HG03025 (cell line): Measurements from ENCODE around the gene UBE2O.
"Not testable (repeated sequence)": the region's sequence is repeated elsewhere in the genome, so short reads cannot be mapped to it uniquely, and the experiment has no call there.

ENCODE experiments used
- ATAC-seq: cut with Tn5 transposase; IDR thresholded peaks from one replicate; pipeline ENCODE4 v1.9.1; 2021; ENCODE audit warnings: mild to moderate bottlenecking, moderate library complexity; ENCODE audit not compliant: unreplicated experiment, low FRiP score

UBE2O gene

DNA sequence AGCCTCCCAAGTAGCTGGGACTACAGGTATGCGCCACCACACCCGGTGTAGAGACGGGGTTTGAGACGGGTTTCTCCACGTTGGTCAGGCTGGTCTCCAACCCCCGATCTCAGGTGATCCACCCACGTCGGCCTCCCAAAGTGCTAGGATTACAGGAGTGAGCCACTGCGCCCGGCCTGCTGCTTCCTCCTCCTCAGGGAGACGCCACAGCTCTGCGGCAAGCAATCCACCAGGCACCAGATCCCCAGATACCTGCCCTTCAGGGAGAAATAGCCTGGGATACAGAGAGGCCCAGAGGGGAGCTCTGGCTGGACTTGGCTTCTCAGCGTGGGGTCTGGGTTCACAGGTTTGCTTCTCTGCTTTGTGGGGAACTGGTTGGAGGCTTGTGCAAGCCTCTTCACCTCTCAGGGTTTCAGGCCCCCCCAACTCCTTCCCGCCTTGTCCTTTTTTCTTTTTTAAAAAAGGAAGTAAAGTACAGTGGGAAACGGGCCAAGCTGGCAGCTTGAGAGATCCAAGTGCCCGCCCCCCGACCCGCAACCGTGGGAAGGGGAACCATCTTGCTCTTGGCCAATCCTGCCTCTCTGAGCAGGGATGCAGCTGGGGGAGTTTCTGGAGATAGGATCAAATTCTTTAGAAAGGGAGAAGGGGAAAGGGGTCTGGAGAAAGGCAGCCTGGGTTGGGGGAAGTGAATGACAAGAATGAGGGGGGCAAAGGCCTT, 71.2 kb downstream of the UBE2O start:
- ATAC-seq = no peak

GRCh38 chr17:76379646-76380376, 73.1 kb downstream of the UBE2O start:
- ATAC-seq = no peak

DNA sequence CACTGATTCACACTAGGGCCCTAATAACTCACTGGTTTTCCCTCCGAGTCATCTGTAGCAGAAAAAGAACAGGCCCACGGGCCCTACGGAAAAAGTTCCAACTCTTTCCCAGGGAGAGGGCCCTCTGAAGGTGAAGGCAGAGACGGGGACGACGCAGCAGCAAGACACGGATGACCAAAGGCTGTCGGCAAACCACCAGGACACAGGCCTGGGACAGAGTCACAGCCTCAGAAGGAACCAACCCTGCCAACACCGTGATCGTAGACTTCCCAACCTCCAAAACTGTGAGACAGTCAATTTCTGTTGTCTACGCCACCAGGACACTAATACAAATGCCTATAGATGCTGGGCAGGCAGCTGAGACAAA, 73.7 kb downstream of the UBE2O start:
- ATAC-seq = no peak

DNA sequence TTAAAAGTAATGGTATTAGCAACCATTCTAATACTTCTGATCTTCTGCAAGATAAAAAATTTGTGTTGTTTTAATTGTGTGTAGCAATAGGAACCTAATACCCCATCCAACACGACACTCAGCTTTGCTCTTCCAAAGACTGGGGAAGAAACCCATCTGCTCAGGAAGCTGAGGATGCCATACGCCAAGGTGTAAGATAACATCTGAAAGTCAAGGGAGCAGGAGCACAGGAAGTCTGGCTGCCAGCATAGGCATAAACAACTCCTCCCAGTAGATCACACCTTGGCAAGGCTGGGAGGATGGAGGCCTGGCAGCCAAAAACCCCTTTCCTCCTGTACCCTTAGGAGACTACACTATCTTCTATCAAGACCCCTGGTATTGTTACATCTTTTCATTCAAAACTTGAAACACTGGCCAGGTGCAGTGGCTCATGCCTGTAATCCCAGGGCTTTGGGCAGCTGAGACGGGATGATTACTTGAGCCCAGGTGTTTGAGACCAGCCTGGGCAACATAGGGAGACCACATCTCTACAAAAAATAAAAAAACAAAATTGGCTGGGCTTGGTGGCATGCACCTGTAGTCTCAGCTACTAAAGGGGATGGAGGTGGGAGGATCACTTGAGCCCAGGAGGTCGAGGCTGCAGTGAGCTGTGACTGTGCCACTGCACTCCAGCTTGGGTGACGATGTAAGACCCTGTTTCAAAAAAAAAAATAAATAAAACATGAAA, 74.2 kb downstream of the UBE2O start:
- ATAC-seq = no peak

GRCh38 chr17:76376318-76377133, 76.4 kb downstream of the UBE2O start:
- ATAC-seq = no peak

GRCh38 chr17:76371656-76372628, 81.0 kb downstream of the UBE2O start:
- ATAC-seq = no peak

DNA sequence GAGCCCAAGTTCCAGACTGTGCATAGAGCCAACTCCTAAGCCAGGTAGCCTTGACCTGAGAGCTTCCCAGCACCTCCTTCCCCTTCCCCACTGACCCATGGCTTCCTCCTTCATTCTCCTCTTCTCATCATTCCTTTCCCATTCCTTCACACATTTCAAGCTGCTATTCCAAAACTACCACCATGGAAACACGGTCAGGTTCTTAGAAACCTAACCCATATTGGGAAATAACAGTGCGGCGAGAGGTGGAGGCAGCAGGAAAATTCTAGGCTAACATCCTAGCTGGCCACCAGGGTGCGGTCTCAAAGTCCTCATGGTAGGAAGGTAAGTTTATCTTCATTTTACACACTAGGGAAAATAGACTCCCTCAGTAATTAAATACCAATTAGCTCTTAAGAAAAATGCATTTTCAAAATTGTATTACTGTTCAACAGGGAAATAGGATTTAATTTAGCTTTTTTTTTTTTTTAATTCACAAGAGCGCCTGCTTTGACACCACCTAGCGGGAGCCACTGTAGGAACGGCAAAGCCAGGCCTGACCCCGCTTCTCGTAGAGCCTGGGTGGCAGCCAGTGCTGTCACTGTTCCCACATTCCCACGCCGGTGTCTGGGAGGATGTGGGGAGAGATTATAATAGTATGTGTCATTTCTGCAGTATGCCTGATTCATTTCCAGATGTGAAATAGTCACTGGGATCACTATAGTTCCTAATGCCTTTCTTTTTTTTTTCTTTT, 82.5 kb downstream of the UBE2O start:
- no peak for ATAC-seq

GRCh38 chr17:76369804-76370203, 83.1 kb downstream of the UBE2O start:
- ATAC-seq = no peak

DNA sequence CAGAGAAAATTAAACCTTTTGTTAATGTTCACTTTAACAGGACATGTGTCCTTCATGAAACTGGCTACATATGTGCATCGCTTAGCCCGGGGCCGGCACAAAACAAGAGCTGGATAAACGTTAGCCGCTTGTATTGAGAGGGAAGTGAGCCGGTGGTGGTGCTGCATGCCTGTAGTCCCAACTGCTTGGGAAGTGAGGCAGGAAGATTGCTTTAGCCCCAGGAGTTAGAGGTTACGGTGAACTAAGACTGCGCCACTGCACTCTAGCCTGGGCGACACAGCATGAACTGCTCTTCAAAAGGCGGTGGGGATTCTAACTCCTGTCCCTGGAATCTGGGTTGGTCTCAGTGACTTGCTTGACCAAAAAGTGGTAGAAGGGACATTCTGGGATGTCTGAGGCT, 83.6 kb downstream of the UBE2O start:
- ATAC-seq = no peak

DNA sequence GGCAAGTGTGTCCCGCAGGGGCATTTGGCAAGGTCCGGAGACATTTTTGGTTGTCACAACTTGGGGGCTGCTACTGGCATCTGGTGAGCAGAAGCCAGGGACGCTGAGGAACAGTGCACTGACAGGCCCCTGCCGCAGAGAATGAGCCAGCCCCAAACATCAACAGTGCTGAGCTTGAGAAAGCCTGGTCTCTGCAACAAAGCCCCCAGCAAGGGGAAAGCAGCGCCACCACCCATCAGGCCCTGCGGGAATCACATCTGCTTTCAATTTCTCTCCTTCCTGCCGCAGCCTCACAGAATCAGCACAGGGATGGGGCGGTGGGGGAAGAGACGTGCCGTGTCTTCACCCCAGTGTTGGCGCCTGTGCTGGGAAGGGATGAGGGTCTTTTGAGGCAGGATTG, 84.4 kb downstream of the UBE2O start:
- no peak for ATAC-seq

- no peak for ATAC-seq
Observed at GRCh38 chr17:76367642-76368041, 85.3 kb downstream of the UBE2O start.

- ATAC-seq = no peak
Observed at GRCh38 chr17:76366247-76366646, 86.7 kb downstream of the UBE2O start.

DNA sequence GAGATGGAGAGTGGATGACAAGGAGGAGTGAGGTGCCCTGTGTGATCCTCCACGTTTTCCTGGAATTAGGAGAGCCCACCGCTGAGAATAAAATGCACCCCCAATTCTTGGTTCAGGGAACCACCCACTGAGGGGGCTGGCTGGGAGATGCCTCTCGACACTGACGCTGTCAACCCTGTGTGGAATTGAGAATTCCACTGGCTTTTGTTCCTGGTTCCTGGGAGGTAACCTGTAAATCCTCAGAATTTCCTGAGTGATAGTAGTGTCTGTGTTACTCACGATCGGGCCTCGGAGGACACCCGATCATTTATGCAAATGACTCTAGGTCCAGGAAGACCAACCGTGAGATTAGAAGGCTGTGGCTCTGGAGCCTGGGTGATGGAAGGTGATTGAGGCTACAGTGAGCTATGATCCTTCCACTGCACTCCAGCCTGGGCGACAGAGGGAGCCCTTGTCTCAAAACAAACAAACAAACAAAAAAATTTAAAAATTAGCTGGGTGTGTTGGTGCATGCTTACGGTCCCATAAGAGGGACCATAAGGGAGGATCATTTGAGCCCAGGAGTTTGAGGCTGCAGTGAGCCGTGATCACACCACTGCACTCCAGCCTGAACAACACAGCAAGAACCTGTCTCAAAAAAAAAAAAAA, 87.6 kb downstream of the UBE2O start:
- ATAC-seq = no peak

GRCh38 chr17:76363107-76363842, 89.7 kb downstream of the UBE2O start:
- ATAC-seq = no peak

DNA sequence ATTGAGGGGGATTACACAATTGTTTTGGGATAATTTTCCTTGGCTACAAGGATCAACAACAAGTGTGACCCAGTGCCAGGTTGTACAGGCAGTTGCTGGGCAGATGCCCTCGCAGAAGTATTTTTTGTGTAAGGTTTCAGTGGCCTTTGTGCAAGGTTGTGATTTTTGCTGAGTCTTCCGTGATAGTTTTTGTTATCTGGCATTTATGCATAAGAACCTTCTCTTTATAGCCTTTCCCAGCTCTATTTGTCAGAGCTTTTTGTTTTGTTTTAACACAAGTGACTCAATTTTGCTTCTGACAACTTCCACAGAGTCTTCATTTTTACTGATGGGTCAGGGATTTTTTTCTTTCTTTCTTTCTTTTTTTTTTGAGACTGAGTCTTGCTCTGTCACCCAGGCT, 92.5 kb downstream of the UBE2O start:
- ATAC-seq = no peak

- ATAC-seq = not testable (repeated sequence)
Observed at GRCh38 chr17:76359776-76360175, 93.2 kb downstream of the UBE2O start.

DNA sequence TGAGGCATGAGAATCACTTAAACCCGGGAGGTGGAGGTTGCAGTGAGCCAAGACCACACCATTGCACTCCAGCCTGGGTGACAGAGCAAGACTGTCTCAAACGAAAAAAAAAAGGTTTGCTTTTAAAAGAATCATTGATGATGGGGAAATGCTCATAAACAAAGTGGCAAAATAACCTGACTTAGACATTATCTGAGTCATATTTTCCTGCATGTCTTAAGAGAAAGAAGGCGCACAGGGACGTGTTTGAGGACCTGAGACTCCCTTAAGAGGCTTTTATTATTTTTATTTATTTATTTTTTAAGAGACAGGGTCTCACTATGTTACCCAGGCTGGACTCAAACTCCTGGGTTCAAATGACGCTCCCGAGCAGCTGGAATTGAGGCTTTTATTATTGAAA, 93.6 kb downstream of the UBE2O start:
- ATAC-seq = no peak
